H9 (cell line): ENCODE measurements around the gene RNASE1. TPM values are rescaled to one million over a fixed set of nuclear protein-coding genes. Genes with fewer than 3 reads are reported as not detected.

ENCODE experiments used
- DNase-seq: peaks from one replicate; pipeline ENCODE4 v3.0.0-alpha.2; 2017
- H2AFZ ChIP-seq: one replicate; pipeline ENCODE4 v1.6.1; 2013; ENCODE audit warnings: mild to moderate bottlenecking, low read length, control low read depth, moderate library complexity
- H2AK5ac ChIP-seq: 2 replicates; pipeline ENCODE4 v1.6.1; 2013; ENCODE audit warnings: low read length, control low read depth, mixed read lengths; ENCODE audit not compliant: insufficient read length
- H2BK120ac ChIP-seq: one replicate; pipeline ENCODE4 v1.6.1; 2013; ENCODE audit warnings: low read depth, mild to moderate bottlenecking, low read length, control low read depth, inconsistent platforms; ENCODE audit not compliant: poor library complexity, severe bottlenecking
- H2BK12ac ChIP-seq: 2 replicates; pipeline ENCODE4 v1.6.1; 2013; ENCODE audit warnings: low read length, control low read depth, mixed read lengths, low read depth; ENCODE audit not compliant: insufficient read length
- H2BK15ac ChIP-seq: 2 replicates; pipeline ENCODE4 v1.6.1; 2013; ENCODE audit warnings: low read depth, low read length, control low read depth
- H2BK20ac ChIP-seq: one replicate; pipeline ENCODE4 v1.6.1; 2013; ENCODE audit warnings: low read depth, mild to moderate bottlenecking, low read length, control low read depth, inconsistent platforms; ENCODE audit not compliant: poor library complexity, severe bottlenecking
- H2BK5ac ChIP-seq: 2 replicates; pipeline ENCODE4 v1.6.1; 2013; ENCODE audit warnings: low read length, control low read depth, mixed read lengths; ENCODE audit not compliant: insufficient read length
- H3K14ac ChIP-seq: 2 replicates; pipeline ENCODE4 v1.6.1; 2013; ENCODE audit warnings: low read length, control low read depth; ENCODE audit not compliant: insufficient read depth
- H3K18ac ChIP-seq: 2 replicates; pipeline ENCODE4 v1.6.1; 2013; ENCODE audit warnings: low read depth, mild to moderate bottlenecking, mixed read lengths, low read length, control low read depth; ENCODE audit not compliant: insufficient read length
- H3K23ac ChIP-seq: 2 replicates; pipeline ENCODE4 v1.6.1; 2013; ENCODE audit warnings: low read length, control low read depth, mixed read lengths, low read depth; ENCODE audit not compliant: insufficient read length
- H3K23me2 ChIP-seq: 2 replicates; pipeline ENCODE4 v1.6.1; 2013; ENCODE audit warnings: low read depth, mild to moderate bottlenecking, mixed read lengths, low read length, control low read depth; ENCODE audit not compliant: insufficient read length, poor library complexity, severe bottlenecking
- H3K27ac ChIP-seq: 2 replicates; pipeline ENCODE4 v1.5.1; 2013; ENCODE audit warnings: low read length, control low read depth, mixed read lengths, low read depth; ENCODE audit not compliant: insufficient read length
- H3K27me3 ChIP-seq: 2 replicates; pipeline ENCODE4 v1.6.1; 2013; ENCODE audit warnings: low read length, control low read depth, inconsistent platforms; ENCODE audit not compliant: insufficient read depth
- H3K4ac ChIP-seq: 2 replicates; pipeline ENCODE4 v1.6.1; 2013; ENCODE audit warnings: low read depth, mild to moderate bottlenecking, control low read depth, inconsistent platforms, low read length, moderate library complexity
- H3K4me1 ChIP-seq: 2 replicates; pipeline ENCODE4 v1.6.1; 2013; ENCODE audit warnings: low read length, control low read depth, inconsistent platforms; ENCODE audit not compliant: insufficient read depth
- H3K4me2 ChIP-seq: 2 replicates; pipeline ENCODE4 v1.6.1; 2013; ENCODE audit warnings: low read length, control low read depth, mixed read lengths; ENCODE audit not compliant: insufficient read length, insufficient read depth
- H3K56ac ChIP-seq: 2 replicates; pipeline ENCODE4 v1.6.1; 2013; ENCODE audit warnings: low read depth, mild to moderate bottlenecking, mixed read lengths, low read length, control low read depth; ENCODE audit not compliant: insufficient read length
- H3K79me1 ChIP-seq: 2 replicates; pipeline ENCODE4 v1.6.1; 2013; ENCODE audit warnings: low read depth, mild to moderate bottlenecking, moderate library complexity, low read length, control low read depth, inconsistent platforms; ENCODE audit not compliant: insufficient read depth, poor library complexity, severe bottlenecking
- H3K79me2 ChIP-seq: 2 replicates; pipeline ENCODE4 v1.6.1; 2013; ENCODE audit warnings: low read length, control low read depth, inconsistent platforms; ENCODE audit not compliant: insufficient read depth
- H3K9ac ChIP-seq: 2 replicates; pipeline ENCODE4 v1.6.1; 2013; ENCODE audit warnings: low read length, control low read depth, mixed read lengths; ENCODE audit not compliant: insufficient read length; ENCODE audit errors: extremely low read depth
- H3K9me3 ChIP-seq: one replicate; pipeline ENCODE4 v1.6.1; 2013; ENCODE audit warnings: low read depth, low read length, inconsistent platforms; ENCODE audit not compliant: control insufficient read depth
- H3T11ph ChIP-seq: one replicate; pipeline ENCODE4 v1.6.1; 2013; ENCODE audit warnings: mild to moderate bottlenecking, low read length, control low read depth, inconsistent platforms
- H4K20me1 ChIP-seq: one replicate; pipeline ENCODE4 v1.6.1; 2013; ENCODE audit not compliant: control insufficient read depth, insufficient read length, insufficient read depth
- H4K5ac ChIP-seq: 2 replicates; pipeline ENCODE4 v1.6.1; 2013; ENCODE audit warnings: low read depth, mild to moderate bottlenecking, mixed read lengths, low read length, control low read depth; ENCODE audit not compliant: insufficient read length
- H4K8ac ChIP-seq: replicated peaks from 2 replicates; pipeline ENCODE4 v1.6.1; 2013; ENCODE audit warnings: low read length, control low read depth, mixed read lengths, low read depth; ENCODE audit not compliant: insufficient read length
- H4K91ac ChIP-seq: 2 replicates; pipeline ENCODE4 v1.6.1; 2013; ENCODE audit warnings: low read depth, mild to moderate bottlenecking, moderate library complexity, mixed read lengths, low read length, control low read depth; ENCODE audit not compliant: insufficient read length
- H3K27ac Mint-ChIP-seq, 3 experiments: 2 replicates in 2 of 3; 3 replicates in 1 of 3; pipeline ENCODE4 v1.8.0; 2020 to 2021; ENCODE audit warnings: mixed read lengths in 3 of 3, mild to moderate bottlenecking in 1 of 3, moderate library complexity in 1 of 3
- H3K27me3 Mint-ChIP-seq: 2 replicates; pipeline ENCODE4 v1.8.0; 2021; ENCODE audit warnings: low read depth, mild to moderate bottlenecking, moderate library complexity, mixed read lengths
- H3K36me3 Mint-ChIP-seq, 3 experiments: 2 replicates in 2 of 3; 3 replicates in 1 of 3; pipeline ENCODE4 v1.8.0; 2020 to 2021; ENCODE audit warnings: low read depth in 3 of 3, mixed read lengths in 3 of 3; ENCODE audit not compliant: insufficient read depth in 1 of 3
- H3K4me1 Mint-ChIP-seq, 2 experiments: 2 replicates each; pipeline ENCODE4 v1.8.0; 2020; ENCODE audit warnings: mixed read lengths in 2 of 2
- H3K4me3 Mint-ChIP-seq, 2 experiments: 2 replicates in 1 of 2; 3 replicates in 1 of 2; pipeline ENCODE4 v1.8.0; 2020 to 2021; ENCODE audit warnings: mild to moderate bottlenecking in 2 of 2, mixed read lengths in 2 of 2, moderate library complexity in 1 of 2
- H3K9me3 Mint-ChIP-seq, 2 experiments: 2 replicates in 1 of 2; 3 replicates in 1 of 2; pipeline ENCODE4 v1.8.0; 2020; ENCODE audit warnings: mild to moderate bottlenecking in 2 of 2, mixed read lengths in 2 of 2, moderate library complexity in 1 of 2
- CTCF ChIP-seq: fragments of 200-600 bp; sonication (generic); conservative IDR thresholded peaks from 3 replicates; pipeline ENCODE4 v1.8.0; 2021; ENCODE audit warnings: antibody characterized with exemption, mild to moderate bottlenecking
- WGBS: extraction: QIAGEN DNeasy Blood & Tissue Kit; methylation state at CpG from one replicate; pipeline ENCODE4 v1.1.7; 2013; ENCODE audit warnings: missing lambda C conversion rate, low lambda C conversion rate, mixed read lengths; ENCODE audit not compliant: insufficient read length; ENCODE audit errors: extremely low coverage; 5-methylcytosine and 5-hydroxymethylcytosine counted together
- total RNA-seq: library from RNA; stranded (reverse); gene quantifications from 2 replicates; pipeline ENCODE4 v1.2.1, GENCODE V29; 2021

Gene RNASE1
- total RNA-seq, 1 experiment from 2014 or later, result 1.2 TPM

DNA sequence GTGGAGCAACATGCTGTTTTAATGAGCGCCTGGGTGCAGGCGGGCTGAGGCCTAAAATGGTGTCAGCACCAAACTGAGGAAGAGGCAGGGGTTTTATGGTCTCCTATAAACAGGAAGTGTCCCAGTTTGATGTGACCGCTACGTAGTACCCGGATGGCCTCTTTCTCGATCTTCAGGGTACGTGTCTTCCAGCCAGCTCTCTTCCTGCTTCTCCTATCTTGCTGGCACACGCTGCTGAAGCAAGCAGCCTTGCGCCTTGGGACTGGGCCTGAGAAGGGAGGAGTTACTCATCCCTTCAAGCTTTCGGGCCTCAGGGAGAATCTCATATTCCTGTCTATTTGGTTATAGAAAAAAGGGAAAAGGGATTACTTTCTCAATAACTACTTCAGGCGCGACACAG is 28.2 kb upstream of the RNASE1 start:
- no peaks in the 10 kb centered on the region for H4K20me1 ChIP-seq
- no peak overlapping the region for H3K9ac ChIP-seq
- no peaks in the 10 kb centered on the region for H3K4me1 ChIP-seq
- peaks cover 20 to 26% of the 10 kb centered on the region in 2 experiments for H3K4me1 Mint-ChIP-seq
- no peak overlapping the region for H3K4me3 Mint-ChIP-seq
- H3K79me1 ChIP-seq, result no peaks in the 10 kb centered on the region
- no peak overlapping the region for H2AFZ ChIP-seq
- H3K27me3 ChIP-seq, result no peaks in the 10 kb centered on the region
- DNase-seq, result no peak
- no peaks in the 10 kb centered on the region for H3K79me2 ChIP-seq
- no peak overlapping the region for H3K27ac Mint-ChIP-seq
- no peak overlapping the region for H4K91ac ChIP-seq
- WGBS, result no CpG with 5 or more reads among the region's 12 CpGs
- no peak overlapping the region for H2BK12ac ChIP-seq
- H3K27ac ChIP-seq, result no peak overlapping the region
- no peak overlapping the region for H4K5ac ChIP-seq
- H3K27me3 Mint-ChIP-seq, result no peaks in the 10 kb centered on the region; the same call in 1 of the 2 replicates
- no peak overlapping the region for H2BK5ac ChIP-seq
- peaks cover 6 to 9% of the 10 kb centered on the region in 2 experiments for H3K9me3 Mint-ChIP-seq
- no peak overlapping the region for H2BK120ac ChIP-seq
- no peak overlapping the region for H3K4ac ChIP-seq
- H3K14ac ChIP-seq, result no peak overlapping the region
- H2BK15ac ChIP-seq, result no peak overlapping the region
- no peak overlapping the region for H2BK20ac ChIP-seq
- H3K9me3 ChIP-seq, result no peaks in the 10 kb centered on the region
- no peak for TF ChIP-seq CTCF
- no peak overlapping the region for H2AK5ac ChIP-seq
- H3K56ac ChIP-seq, result no peak overlapping the region
- H3K18ac ChIP-seq, result no peak overlapping the region
- H3K23ac ChIP-seq, result no peak overlapping the region
- H3K36me3 Mint-ChIP-seq, result peaks cover 4 to 6% (median 5%) of the 10 kb centered on the region in 3 experiments; a peak in 5 of 7 replicates
- H3T11ph ChIP-seq, result no peak overlapping the region
- no peak overlapping the region for H4K8ac ChIP-seq
- no peak overlapping the region for H3K4me2 ChIP-seq
- no peaks in the 10 kb centered on the region for H3K23me2 ChIP-seq
